HTERT RPE-1 (cell line): ENCODE measurements around the gene WASF2.

ENCODE experiments used
- in situ Hi-C: fragments of 300-500 bp; cut with MboI; formaldehyde crosslinking; loops from 4 replicates; pipeline ENCODE4 v1.14.3; 2020; ENCODE audit warnings: low sequenced_read_pairs

Gene WASF2

DNA sequence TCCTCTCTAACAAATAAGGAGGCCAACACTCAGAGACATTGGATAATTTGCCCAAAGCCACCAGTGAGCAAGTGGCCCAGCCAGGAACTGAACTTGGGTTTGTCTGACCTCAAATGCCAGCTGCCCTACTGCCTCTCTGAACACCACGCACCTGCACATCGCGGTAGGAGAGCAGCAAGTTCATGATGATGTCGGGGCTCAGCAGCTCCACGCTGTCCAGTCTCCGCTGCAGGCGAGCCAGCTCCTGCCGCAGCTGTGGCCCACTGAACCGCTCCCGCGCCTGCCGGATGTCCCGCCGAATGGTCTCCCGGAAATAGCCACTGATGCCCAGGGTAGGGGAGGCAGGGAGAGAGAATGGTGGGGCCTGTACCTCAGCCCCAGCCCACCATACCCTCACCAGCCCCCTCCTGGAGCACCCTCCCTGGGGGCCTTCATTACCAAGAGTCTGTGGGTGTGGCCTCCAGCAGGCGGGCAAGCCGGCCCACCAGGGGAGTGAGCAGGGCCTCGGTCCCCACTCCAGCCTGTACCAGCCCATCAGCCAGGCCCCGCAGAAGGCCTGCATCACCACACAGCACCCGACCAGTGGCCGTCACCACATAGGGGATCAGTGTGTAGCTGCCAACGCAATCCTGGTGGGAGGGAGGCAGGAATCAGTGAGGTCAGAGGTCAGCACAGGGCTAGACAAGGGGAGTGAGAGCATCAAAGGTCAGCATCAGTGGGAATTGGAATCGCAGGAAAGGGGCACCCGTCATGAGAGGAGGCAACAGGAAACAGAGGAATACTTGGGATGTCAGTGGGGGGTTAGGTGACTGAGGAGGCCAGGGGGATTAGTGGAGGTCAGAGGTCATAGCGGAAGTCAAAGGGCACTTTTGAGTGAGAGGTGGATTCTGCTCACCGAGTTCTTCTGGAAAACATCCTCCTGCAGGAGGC lies 125.9 kb downstream of the WASF2 start:
- in situ Hi-C loops = no loop called here

DNA sequence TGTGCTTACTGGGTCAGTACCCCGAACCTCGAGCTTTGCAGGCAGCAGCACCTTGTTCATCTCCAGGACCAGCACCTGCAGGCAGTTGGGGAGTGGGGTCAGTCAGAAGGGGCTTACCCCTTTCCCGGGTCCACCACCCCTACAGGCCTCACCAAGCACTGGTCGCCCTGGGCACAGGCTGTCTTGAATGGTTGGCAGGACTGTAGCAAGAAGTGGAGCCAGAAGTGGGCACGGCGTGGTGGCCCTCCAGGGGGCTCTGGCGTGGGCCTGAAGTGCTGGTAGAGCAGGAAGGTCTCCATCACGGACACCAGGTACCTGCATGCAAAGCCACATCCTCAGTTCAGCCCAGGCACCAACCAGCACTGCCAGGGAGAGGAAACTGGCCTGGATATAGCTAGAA lies 128.4 kb downstream of the WASF2 start:
- in situ Hi-C loops = no loop called here

- in situ Hi-C loops = no loop called here
These were observed 128.9 kb downstream of the WASF2 start for GRCh38 chr1:27361044-27361402.

- in situ Hi-C loops = no loop called here
These were observed 129.6 kb downstream of the WASF2 start for GRCh38 chr1:27360159-27361043.

DNA sequence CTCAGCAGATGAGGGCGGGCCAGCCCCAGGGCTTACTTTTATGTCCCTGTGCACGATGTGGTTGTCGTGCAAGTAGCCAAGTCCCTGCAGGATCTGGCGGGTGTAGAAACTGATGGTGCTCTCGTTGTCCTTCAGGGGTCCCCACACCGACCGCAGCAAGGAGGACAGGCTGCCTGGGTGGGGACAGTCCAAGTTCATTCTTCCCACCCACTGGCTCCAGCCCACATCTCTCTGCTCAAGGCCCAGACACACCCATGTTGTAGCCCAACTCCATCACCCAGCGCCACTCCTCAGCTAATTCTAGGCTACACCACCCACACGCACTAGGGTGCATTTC lies 130.2 kb downstream of the WASF2 start:
- in situ Hi-C loops = no loop called here

GRCh38 chr1:27358928-27359313 lies 131.0 kb downstream of the WASF2 start:
- in situ Hi-C loops = no loop called here

- in situ Hi-C loops = no loop called here
These were observed 131.7 kb downstream of the WASF2 start for GRCh38 chr1:27358038-27358927.

GRCh38 chr1:27357281-27358037 lies 132.5 kb downstream of the WASF2 start:
- in situ Hi-C loops = no loop called here

DNA sequence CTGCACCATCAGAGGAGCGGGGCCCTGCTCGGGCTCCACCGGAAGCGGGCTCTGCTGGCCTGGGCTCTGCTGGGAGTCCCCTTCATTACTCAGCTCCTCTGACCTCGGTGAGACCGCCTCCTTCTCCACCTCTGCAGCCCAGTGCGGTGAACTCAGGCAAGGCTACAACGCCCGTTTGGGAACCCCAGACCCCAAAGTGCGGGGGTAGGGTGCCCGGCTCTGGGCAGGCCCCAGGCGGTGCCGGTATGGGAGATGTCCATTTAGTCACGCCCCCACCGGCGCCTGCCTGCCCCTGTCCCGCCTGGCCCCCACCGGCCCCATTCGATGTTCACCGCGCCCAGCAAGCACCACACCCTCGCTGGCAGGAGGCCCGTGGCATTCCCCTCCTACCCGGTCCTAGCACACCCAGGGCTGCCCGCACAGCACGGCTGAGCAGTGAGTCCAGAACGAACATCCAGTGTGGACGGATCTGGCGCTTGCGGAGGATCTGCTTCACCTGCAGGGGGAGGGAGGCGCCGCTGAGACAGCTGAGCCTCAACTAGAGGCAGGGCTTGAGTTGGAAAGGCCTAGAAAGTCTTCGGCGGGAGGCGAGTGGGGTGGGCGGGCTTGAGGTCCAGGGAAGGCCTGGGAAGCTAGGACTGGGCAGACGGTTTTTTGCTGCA lies 133.2 kb downstream of the WASF2 start:
- in situ Hi-C loops = no loop called here

- in situ Hi-C loops = no loop called here
These were observed 133.7 kb downstream of the WASF2 start for GRCh38 chr1:27356277-27356618.

DNA sequence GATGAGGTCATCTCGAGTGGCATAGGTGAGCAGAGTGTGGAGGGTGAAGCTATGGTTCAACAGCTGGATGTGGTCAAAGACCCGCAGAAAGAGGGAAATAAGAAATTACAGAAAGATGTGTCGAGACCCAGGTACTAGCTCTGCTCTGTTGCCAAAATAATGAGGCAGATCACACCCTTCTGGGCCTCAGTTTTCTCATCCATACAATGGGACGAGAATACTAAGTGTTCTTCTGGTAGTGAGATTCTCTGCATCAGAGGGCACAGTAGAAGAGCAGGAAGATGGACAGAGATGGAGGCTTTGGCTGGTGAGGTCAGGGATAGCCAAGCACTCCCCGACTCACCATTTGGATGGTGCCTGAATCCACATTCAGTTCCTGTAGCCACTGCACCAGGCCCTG lies 134.3 kb downstream of the WASF2 start:
- in situ Hi-C loops = no loop called here
